Astrocyte of the cerebellum (primary cell): ENCODE measurements around the gene TMPRSS7.

Experiments
- DNase-seq: peaks from one replicate; pipeline ENCODE4 v3.0.0-alpha.2; 2011; ENCODE audit warnings: low read depth
- H3K4me3 ChIP-seq: 2 replicates; pipeline ENCODE4 v1.5.1; 2011; ENCODE audit warnings: mild to moderate bottlenecking, low read depth, low read length, moderate library complexity
- CTCF ChIP-seq: IDR thresholded peaks from 2 replicates; pipeline ENCODE4 v1.5.1; 2012; ENCODE audit warnings: low read length, low read depth, moderate library complexity, mild to moderate bottlenecking; ENCODE audit errors: missing control alignments
- in situ Hi-C: cut with HindIII; loops from 2 replicates; pipeline ENCODE4 v1.10.0; 2017; ENCODE audit warnings: low sequenced_read_pairs

Gene TMPRSS7

GRCh38 chr3:112012205-112012992 lies 22.1 kb upstream of the TMPRSS7 start:
- no peak for DNase-seq
- no peak for TF ChIP-seq CTCF
- H3K4me3 ChIP-seq: no peak overlapping the region
- in situ Hi-C loops: no loop called here

GRCh38 chr3:112013058-112013783 lies 21.3 kb upstream of the TMPRSS7 start:
- peak; percentile 54 for DNase-seq
- no peak overlapping the region for H3K4me3 ChIP-seq
- in situ Hi-C loops: no loop called here
- TF ChIP-seq CTCF: peak; percentile 80

- in situ Hi-C loops: no loop called here
- no peak for TF ChIP-seq CTCF
- H3K4me3 ChIP-seq: no peak overlapping the region
- DNase-seq: no peak
These were observed 20.8 kb upstream of the TMPRSS7 start for GRCh38 chr3:112013784-112014143.

GRCh38 chr3:112017091-112017490 lies 17.4 kb upstream of the TMPRSS7 start:
- no peak for TF ChIP-seq CTCF
- H3K4me3 ChIP-seq: no peak overlapping the region
- in situ Hi-C loops: no loop called here
- DNase-seq: no peak

GRCh38 chr3:112018712-112019111 lies 15.8 kb upstream of the TMPRSS7 start:
- H3K4me3 ChIP-seq: no peak overlapping the region
- in situ Hi-C loops: no loop called here
- no peak for DNase-seq
- no peak for TF ChIP-seq CTCF

GRCh38 chr3:112019716-112020115 lies 14.8 kb upstream of the TMPRSS7 start:
- TF ChIP-seq CTCF: no peak
- no peak overlapping the region for H3K4me3 ChIP-seq
- in situ Hi-C loops: no loop called here
- no peak for DNase-seq
